UCSD-AML1 (cell line): ENCODE results near the gene ZNF263.
"Not testable (repeated sequence)": the region's sequence is repeated elsewhere in the genome, so short reads cannot be mapped to it uniquely, and the experiment has no call there.

Experiments used
- DNase-seq: peaks from one replicate; lab custom pipeline; 2025; ENCODE audit not compliant: unreplicated experiment; lab: John Stamatoyannopoulos, UW

Gene ZNF263

GRCh38 chr16:3266873-3267537, 16.3 kb upstream of the ZNF263 start:
- DNase-seq = peak; percentile 54

- DNase-seq = no peak
Observed at GRCh38 chr16:3268294-3268693, 15.0 kb upstream of the ZNF263 start.

- not testable (repeated sequence) for DNase-seq
Observed at GRCh38 chr16:3270718-3271117, 12.6 kb upstream of the ZNF263 start.

GRCh38 chr16:3271281-3271680, 12.0 kb upstream of the ZNF263 start:
- not testable (repeated sequence) for DNase-seq

- DNase-seq = no peak
Observed at GRCh38 chr16:3274490-3274889, 8.8 kb upstream of the ZNF263 start.

- no peak for DNase-seq
Observed at GRCh38 chr16:3274947-3275346, 8.3 kb upstream of the ZNF263 start.

GRCh38 chr16:3276679-3277078, 6.6 kb upstream of the ZNF263 start:
- DNase-seq = no peak

- no peak for DNase-seq
Observed at GRCh38 chr16:3281222-3281820, 2.0 kb upstream of the ZNF263 start.

GRCh38 chr16:3282103-3282729, 1.1 kb upstream of the ZNF263 start:
- DNase-seq = no peak

- no peak for DNase-seq
Observed at GRCh38 chr16:3283543-3284447, 504 bp downstream of the ZNF263 start.

- no peak for DNase-seq
Observed at GRCh38 chr16:3285131-3285530, 1.8 kb downstream of the ZNF263 start.

- DNase-seq = no peak
Observed at GRCh38 chr16:3289998-3290673, 6.8 kb downstream of the ZNF263 start.

GRCh38 chr16:3292604-3293003, 9.3 kb downstream of the ZNF263 start:
- DNase-seq = no peak

- DNase-seq = no peak
Observed at GRCh38 chr16:3295209-3295608, 11.9 kb downstream of the ZNF263 start.

GRCh38 chr16:3295783-3296182, 12.5 kb downstream of the ZNF263 start:
- DNase-seq = no peak

GRCh38 chr16:3304370-3304769, 21.1 kb downstream of the ZNF263 start:
- DNase-seq = no peak

- peak; percentile 83 for DNase-seq
Observed at GRCh38 chr16:3305109-3306068, 22.1 kb downstream of the ZNF263 start, which contains the start of the genes TIGD7 and ZNF75A. TIGD7 (minus strand) TSS chr16:3305430; CDS start chr16:3300614, 4,816 bp downstream. ZNF75A (plus strand) TSS chr16:3305497; CDS start chr16:3308429, 2,932 bp downstream.

GRCh38 chr16:3306078-3306477, 22.8 kb downstream of the ZNF263 start:
- DNase-seq = no peak

- no peak for DNase-seq
Observed at GRCh38 chr16:3311496-3311895, 28.2 kb downstream of the ZNF263 start.
